Cerebellar nuclear complex (tissue), 1 donor: ENCODE results near the gene GTPBP3.
"Not testable (repeated sequence)": the region's sequence is repeated elsewhere in the genome, so short reads cannot be mapped to it uniquely, and the experiment has no call there.

Source experiments
- DNase-seq, 2 experiments: peaks; one replicate each; lab custom pipeline; 2025; lab: John Stamatoyannopoulos, UW

GTPBP3 gene

DNA sequence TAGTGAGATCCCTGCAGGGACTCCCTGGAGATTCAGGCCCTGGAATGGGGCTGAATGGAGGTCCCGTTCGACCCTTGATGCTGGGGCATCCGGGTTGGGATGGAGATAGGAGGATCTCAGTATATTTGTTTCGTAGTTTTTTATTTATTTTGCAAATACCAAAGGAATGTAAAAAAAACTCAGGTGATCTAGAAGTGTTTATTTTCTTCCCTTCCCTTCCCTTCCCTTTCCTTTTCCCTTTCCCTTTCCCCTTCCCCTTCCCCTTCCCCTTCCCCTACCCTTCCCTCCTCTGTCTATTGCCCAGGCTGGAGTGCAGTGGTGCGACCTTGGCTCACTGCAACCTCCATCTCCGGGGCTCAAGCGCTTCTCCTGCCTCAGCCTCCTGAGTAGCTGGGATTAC lies 4.5 kb downstream of the GTPBP3 start:
- DNase-seq = no peak

GRCh38 chr19:17346109-17346671 lies 8.8 kb downstream of the GTPBP3 start:
- no peak for DNase-seq

DNA sequence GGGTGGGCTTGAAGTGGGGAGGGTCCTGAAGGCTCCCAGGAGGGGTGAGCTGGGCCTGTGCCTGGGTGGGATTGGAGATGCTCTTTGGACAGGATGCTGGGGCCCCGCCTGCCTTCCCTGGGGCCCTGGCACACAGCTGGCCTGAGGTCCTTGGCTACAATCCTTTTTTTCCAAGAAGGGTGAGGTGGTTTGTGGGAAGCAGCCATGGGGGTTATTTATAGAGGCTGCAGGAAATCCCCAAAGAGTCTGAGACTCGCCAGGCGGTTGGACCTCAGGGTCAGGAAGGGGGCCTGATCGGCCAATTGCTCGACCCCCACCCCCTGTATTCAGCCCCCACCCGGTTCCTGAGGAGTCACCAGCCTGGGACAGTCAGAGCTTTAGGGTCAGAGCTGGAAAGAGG lies 10.0 kb downstream of the GTPBP3 start:
- no peak for DNase-seq

DNA sequence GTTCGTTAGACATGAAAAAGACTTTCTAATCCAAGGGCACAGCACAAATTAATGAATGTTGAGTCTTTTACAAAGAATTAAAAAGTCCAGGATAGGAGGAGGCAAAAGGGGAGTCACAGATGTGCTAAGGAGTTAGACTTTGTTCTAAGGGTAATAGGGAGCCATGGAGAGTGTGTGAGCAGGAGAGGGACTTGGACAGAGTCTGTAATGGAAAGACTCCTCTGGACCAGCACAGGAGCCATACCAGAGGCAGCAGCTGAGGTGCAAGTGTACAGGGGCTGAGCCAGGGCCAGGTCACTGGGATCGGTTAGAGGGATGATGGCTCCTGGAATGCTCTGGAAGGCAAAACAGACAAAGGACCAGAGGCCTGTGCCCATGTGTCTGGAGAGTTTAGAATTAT lies 10.5 kb downstream of the GTPBP3 start:
- no peak for DNase-seq

DNA sequence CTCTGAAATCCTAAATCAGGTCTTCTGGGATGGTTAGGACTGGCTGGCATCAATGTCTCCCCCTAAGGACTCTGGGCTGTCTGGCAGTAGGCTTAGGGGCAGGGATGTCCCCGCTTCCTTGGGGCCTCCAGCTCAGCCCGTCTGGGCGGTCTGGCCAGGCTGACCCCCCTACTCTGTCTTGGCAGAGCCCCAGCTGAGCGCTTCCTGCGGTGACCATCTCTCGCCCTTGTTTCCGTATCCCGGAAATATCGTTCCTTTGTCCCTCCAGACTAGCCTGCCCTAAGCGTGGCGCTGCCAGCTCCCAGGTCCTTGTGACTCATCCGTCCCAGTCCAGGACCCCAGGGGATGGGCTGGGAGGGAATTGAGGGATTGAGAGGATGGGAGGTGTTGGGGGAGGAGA lies 11.3 kb downstream of the GTPBP3 start:
- DNase-seq = no peak

DNA sequence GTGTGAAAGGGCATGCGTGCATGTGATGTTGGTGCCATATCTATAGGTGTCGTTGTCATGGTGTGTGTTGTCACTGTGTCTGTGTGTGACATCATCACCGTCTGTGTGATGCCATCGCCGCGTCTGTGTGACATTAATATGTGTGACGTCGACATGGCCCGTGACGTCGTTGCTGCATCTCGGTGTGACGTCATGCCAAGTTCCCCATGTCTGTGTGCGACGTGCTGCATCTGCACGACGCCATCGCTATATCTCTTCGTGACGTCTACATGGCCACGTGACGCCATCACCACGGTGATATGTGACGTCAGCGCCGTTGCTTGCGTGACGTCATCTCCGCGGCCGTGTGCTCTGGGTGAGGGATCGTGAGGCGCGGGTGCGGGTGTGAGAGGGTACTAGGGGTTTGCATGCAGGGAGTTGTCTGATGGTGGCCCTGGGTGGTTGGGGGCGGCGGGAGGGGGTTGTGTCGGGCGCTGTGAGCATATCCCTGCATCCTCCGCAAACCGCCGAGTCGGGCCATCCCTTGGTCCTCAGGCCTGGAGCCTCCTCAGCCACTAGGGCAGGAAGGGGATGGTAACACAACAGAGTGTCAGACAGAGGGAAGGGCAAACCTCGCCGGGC lies 14.6 kb downstream of the GTPBP3 start:
- no peak for DNase-seq

GRCh38 chr19:17352608-17353280 lies 15.4 kb downstream of the GTPBP3 start:
- DNase-seq = no peak

- DNase-seq = no peak
Observed at GRCh38 chr19:17353386-17353785, 16.0 kb downstream of the GTPBP3 start.

- no peak for DNase-seq
Observed at GRCh38 chr19:17357078-17357666, 19.8 kb downstream of the GTPBP3 start.

DNA sequence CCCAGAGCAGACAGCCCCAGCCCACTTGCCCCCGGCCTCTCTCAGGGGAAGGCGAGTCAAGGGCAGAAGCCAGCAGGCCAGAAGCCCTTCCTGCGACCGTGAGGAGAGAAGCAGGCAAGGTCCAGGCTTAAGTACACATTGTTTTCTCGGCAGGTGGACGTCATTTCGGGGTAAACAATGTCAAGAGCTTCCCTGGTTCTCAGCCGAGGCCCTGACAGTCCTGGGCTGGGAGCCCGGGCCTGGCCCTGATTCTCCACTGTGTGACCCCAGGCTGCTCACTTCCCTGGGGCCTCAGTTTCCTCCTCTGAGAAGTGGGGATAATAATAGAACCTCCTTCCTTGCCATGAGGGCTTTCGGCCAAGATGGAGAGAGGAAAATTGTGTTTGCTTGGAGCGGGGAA lies 20.4 kb downstream of the GTPBP3 start:
- DNase-seq = no peak

DNA sequence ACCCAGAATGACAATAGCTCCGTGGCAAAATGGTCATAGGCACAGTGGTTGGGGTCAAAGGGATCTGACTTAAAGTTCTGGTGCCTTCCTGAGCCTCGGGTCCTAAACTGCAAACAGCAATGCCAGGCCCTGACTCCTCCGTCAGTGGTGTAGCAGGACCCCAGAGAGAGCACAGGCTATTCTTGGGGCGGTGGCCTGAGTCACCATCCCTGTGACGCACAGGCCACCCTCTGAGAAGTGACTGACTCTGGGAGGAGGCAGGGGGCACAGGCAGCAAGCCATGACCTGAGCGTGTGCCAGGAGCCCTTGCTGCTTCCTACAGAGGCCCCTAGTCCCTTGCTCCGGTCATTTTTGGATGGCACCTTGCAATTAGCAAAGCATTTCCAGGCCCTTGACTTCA lies 21.0 kb downstream of the GTPBP3 start:
- DNase-seq = no peak

DNA sequence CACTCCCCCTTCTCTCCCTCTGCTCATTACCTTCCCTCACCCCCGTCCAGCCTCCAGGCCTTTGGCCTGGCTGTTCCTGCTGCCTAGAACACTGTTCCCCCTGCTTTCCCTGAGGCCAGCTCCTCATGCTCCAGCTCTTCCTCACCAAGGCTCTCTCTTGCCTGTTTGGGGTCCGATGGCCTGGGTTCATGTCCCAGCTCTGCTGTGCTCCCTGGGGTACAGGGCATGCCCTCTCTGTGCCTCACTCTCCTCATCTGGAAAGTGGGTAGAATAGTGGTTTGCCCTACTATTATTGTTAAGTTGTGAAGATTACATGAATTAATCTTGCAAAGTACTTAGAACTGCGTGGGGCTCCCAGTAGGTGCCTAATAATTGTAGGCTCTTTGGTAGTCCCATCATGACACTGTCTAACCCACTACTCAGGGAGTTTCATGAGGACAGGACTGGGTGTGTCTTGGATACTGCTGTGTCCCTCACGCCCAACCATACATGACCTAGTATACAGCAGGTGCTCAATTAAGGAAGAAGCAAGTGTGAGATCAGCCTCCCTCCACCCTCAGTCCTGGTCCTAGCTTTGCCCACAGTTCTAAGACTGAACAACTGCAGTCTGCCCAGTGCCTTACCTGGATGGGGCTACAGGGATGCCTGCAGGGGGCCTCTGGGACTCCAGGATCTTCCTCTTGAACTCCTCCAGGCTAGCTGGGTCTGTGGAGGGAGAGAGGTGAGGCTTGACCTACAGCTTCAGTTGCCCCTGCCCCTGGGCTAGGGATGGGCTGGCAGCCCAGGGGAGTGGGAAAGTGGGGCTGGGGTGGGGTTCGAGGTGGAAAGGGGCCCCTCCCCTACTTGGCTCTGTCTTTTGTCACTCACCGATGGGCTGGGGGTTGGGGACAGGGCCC lies 22.8 kb downstream of the GTPBP3 start:
- no peak for DNase-seq

DNA sequence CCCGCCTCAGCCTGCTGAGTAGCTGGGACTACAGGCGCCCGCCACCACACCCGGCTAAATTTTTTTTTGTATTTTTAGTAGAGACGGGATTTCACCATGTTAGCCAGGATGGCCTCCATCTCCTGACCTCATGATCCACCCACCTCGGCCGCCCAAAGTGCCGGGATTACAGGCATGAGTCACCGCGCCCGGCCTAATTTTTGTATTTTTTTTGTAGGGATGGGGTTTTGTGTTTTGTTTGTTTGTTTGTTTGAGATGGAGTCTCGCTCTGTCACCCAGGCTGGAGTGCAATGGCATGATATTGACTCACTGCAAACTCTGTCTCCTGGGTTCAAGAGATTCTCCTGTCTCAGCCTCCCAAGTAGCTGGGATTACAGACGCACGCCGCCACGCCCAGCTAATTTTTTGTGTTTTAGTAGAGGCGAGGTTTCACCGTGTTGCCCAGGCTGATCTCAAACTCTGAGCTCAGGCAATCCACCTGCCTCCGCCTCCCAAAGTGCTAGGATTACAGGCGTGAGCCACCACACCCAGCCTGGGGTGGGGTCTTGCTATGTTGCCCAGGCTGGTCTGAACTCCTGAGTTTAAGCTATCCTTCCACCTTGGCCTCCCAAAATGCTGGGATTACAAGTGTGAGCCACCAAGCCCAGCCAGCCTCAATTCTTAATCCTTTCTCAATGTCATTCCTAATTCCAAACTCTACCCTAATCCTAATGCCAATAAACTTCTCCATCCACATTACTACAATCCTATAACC lies 26.7 kb downstream of the GTPBP3 start:
- not testable (repeated sequence) for DNase-seq

GRCh38 chr19:17365361-17365760 lies 28.0 kb downstream of the GTPBP3 start:
- no peak for DNase-seq

DNA sequence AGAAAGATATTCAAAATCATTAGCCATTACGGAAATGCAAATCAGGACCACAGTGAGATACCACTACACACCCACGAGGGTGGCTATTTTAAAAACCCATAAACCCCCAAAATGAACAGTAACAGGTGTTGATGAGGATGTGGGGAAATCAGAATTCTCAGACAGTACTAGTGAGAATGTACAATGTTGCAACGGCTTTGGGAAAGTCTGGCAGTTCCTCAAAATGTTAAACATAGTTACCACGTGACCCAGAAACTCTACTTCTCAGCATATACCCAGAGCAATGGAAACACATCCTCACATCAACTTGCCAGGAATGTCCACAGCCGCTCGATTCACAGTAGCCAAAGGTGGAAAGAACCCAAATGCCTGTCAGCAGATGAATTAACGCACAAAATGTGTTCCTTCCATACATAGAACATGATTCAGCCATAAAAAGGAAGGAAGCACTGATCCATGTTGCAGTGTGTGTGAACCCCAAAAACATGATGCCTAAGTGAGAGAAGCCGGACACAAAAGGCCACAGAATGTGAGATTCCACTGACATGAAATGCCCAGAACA lies 32.8 kb downstream of the GTPBP3 start:
- no peak for DNase-seq

DNA sequence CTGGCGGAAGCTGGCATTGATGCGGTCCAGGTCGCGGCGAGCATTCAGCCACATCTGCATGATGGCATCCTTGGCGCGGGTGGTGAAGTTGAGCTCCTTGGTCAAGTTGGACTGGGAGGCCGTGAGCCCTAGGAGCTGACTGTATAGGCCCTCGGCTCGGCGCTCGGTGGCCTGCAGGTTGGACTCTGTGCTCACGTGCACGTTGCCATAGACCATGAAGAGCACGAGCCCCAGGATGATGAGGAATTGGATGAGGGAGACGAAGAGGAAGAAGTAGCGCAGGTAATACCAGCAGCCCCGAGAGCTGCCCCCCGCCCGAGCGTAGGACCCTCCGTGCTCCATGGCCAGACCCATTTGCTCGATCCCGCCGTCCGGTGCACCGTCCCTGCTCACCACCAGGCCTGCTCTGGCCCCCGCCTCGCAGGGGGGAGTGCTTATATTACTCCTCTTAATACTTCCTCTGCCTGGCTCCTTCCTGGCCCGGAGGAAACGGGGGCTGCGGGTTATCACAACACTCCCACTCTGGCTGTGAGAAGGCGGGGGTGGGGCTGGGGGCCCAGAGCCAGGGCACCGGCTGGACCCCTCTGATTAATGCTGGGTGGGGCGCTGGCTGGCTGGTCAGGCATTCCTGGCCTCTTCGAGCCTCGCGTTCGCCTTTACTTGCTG lies 39.7 kb downstream of the GTPBP3 start, which contains the start of gene PLVAP:
Gene PLVAP, minus strand, starts transcription at position 408 of the 666 bp plus-strand sequence. Its CDS starts 54 bp downstream, at position 354.
- no peak for DNase-seq

DNA sequence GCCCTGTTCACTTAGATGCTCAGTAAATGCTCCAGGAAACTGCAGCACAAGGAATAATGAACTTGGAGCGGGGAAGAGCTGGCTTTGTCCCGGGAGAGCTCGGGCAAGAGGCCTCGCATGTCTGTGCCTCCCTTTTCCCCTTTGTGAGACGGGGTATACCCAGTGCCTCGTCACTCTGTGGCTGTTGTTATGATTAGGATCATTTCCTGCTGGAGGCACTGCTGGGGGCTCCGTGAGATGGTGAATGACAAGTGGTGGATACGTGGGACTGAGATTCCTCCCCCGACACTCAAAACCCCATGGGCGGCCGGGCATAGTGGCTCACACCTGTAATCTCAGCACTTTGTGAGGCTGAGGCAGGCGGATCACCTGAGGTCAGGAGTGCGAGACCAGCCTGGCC lies 40.9 kb downstream of the GTPBP3 start:
- DNase-seq = no peak

DNA sequence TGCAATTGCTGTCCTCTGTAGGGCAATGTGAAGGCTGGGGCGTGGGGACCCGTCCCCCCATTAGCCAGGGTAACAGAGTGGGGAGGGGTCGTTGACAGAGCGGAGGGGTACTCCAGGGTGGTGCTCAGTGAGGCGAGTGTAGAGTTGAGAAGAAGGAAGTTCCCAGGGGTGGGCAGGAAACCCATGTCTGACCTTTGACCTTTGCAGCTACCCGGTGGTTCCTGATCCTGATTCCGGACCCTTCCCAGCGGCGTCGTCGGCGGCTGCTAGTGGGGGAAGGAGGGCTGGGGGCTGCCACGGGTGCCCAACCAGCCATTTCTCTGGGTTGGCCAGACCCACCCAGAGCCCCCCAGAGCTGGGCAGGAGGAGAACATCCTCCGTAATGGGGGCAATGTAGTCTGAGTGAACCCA lies 41.9 kb downstream of the GTPBP3 start:
- DNase-seq = no peak

DNA sequence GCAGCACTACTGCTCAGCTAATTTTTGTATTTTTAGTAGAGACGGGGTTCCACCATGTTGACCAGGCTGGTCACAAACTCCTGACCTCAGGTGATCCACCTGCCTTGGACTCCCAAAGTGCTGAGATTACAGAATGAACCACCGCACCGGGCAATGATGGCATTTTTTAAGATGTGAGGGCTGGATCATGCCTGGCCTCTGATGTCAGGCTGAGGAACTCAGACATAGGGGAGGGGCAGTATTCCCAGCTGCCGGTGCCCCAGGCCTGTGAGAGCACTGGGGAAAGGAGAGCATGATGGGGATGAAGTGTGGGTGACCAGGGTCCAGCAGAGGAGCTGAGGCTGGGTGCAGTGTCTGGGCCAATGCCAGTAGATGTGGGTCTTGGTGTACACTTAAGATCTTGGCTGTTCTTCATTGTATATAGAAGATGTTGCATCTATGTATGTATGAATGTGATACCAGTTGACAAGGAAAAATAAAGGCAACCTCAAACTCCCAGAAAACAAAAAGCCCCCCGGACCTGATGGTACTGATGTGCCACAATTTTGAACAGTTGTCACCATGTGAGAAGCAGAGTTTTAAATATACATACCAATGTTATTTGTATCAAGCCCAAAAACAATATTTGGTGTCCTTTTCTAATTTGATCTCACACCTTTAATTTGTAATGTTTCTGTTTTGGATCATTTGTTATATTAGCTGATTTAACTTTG lies 43.2 kb downstream of the GTPBP3 start:
- DNase-seq = no peak
